H1 (cell line): Measurements from ENCODE around the gene PEAK3. TPM values are rescaled to one million over a fixed set of nuclear protein-coding genes. Genes with fewer than 3 reads are reported as not detected.

ENCODE experiments used
- CHD1 ChIP-seq: IDR thresholded peaks from 2 replicates; pipeline ENCODE4 v1.6.1; 2012; ENCODE audit warnings: low read depth, low read length, improper control_type of control experiment
- EGR1 ChIP-seq: IDR thresholded peaks from 2 replicates; pipeline ENCODE4 v1.6.1; 2011; ENCODE audit warnings: low read depth, low read length, borderline replicate concordance
- FOSL1 ChIP-seq: IDR thresholded peaks from 2 replicates; pipeline ENCODE4 v1.6.1; 2011; ENCODE audit warnings: mild to moderate bottlenecking, low read depth, low read length, moderate library complexity; ENCODE audit not compliant: insufficient read depth
- KDM1A ChIP-seq: fragments of 200-600, 300-600 bp; sonication (generic); IDR thresholded peaks from 2 replicates; pipeline ENCODE4 v1.7.1; 2016; ENCODE audit warnings: mild to moderate bottlenecking, low read length, borderline replicate concordance
- NANOG ChIP-seq: IDR thresholded peaks from 2 replicates; pipeline ENCODE4 v1.6.1; 2011; ENCODE audit warnings: low read length, low read depth, mild to moderate bottlenecking, inconsistent platforms; ENCODE audit not compliant: insufficient read depth, poor library complexity, severe bottlenecking
- POLR2A ChIP-seq, 2 experiments: IDR thresholded peaks; 1 replicate in 1 of 2; 2 replicates in 1 of 2; pipeline ENCODE4 v1.6.1; 2011; ENCODE audit warnings: low read depth in 2 of 2, low read length in 2 of 2, mild to moderate bottlenecking in 2 of 2; ENCODE audit errors: control extremely low read depth in 1 of 2
- RNF2 ChIP-seq: fragments of 200-900, 300-1000 bp; sonication (generic); IDR thresholded peaks from 2 replicates; pipeline ENCODE4 v1.7.1; 2016; ENCODE audit warnings: borderline replicate concordance, low read depth, mild to moderate bottlenecking, antibody characterized with exemption, low read length; ENCODE audit not compliant: poor library complexity, severe bottlenecking; ENCODE audit errors: missing control alignments
- polyA plus RNA-seq, 7 experiments: library from polyadenylated mRNA; depleted of rRNA in 3 of 7; stranded (reverse) in 5 of 7; unstranded in 2 of 7; fragments of >200 nt in 5 of 7; fragments of 200-250 nt in 2 of 7; gene quantifications; 1 replicate in 5 of 7; 2 replicates in 1 of 7; 4 replicates in 1 of 7; pipeline versions ENCODE4 v1.2.1 to v1.2.3, GENCODE V29; 2011 to 2013; ENCODE audit warnings: missing spikeins in 2 of 7, mixed read lengths in 2 of 7
- total RNA-seq: library from RNA; stranded (reverse); fragmentation: NEBNext Ultra II Directional; extraction: Animal tissue kit (Norgen Biotek cat#: 25700); gene quantifications from 2 replicates; pipeline ENCODE4 v1.2.1, GENCODE V29; 2021

The PEAK3 gene
- total and polyA plus RNA-seq, 2 of the 8 experiments (the other 6 are each of a cell fraction or from before 2014, with no cell fraction given) = not detected

DNA sequence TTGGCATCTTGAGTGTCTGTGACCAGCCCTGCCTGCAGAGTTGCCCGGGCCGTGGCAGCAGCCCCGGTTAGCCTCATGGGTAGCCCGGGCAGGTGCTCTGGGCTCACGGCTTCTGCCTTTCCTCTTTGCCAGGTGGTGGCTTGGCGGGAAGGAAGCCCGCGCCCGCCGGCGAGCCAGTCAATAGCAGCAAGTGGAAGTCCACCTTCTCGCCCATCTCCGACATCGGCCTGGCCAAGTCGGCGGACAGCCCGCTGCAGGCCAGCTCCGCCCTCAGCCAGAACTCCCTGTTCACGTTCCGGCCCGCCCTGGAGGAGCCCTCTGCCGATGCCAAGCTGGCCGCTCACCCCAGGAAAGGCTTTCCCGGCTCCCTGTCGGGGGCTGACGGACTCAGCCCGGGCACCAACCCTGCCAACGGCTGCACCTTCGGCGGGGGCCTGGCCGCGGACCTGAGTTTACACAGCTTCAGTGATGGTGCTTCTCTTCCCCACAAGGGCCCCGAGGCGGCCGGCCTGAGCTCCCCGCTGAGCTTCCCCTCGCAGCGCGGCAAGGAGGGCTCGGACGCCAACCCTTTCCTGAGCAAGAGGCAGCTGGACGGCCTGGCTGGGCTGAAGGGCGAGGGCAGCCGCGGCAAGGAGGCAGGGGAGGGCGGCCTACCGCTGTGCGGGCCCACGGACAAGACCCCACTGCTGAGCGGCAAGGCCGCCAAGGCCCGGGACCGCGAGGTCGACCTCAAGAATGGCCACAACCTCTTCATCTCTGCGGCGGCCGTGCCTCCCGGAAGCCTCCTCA, 55.7 kb downstream of the PEAK3 start (continued):
- TF ChIP-seq KDM1A = no peak
- no peak for TF ChIP-seq CHD1
- no peak for TF ChIP-seq RNF2
- no peak for TF ChIP-seq FOSL1
- no peak for TF ChIP-seq EGR1
- no peak for TF ChIP-seq POLR2A (IDR thresholded peaks at IDR 0.05; ENCODE audit: control extremely low read depth in 1 of 2, low read depth in 2 of 2, low read length in 2 of 2)
- TF ChIP-seq NANOG = no peak
